ENCODE data around the gene TTF2. TPM values are rescaled to one million over a fixed set of nuclear protein-coding genes. Genes with fewer than 3 reads are reported as not detected.

Gene TTF2
- total and polyA plus RNA-seq, 2 of the 8 experiments (the other 6 are each of a cell fraction or from before 2014, with no cell fraction given) = 16.9 to 89.6 TPM

GRCh38 chr1:117123274-117123673 is 63.1 kb downstream of the TTF2 start:
- Histone ChIP-seq H3K79me1 (ENCODE audit: low read depth, low read length) (no peaks in the 10 kb centered on the region), H3K79me2 (ENCODE audit: control insufficient read depth in 1 of 2, insufficient read depth in 2 of 2, low read length in 2 of 2) (no peaks in the 10 kb centered on the region; a peak in 1 of 4 replicates), H3K9ac (replicated peaks in 1 of 4; ENCODE audit: extremely low read depth in 1 of 4, low read depth in 3 of 4, low read length in 3 of 4) (no peak overlapping the region), H3K18ac (ENCODE audit: extremely low read depth, low read length) (no peak overlapping the region), H3K23me2 (ENCODE audit: low read depth, low read length) (peaks cover 5% of the 10 kb centered on the region; the same call in 1 of the 2 replicates), H2BK20ac (ENCODE audit: low read length) (no peak overlapping the region), H3K4me2 (ENCODE audit: insufficient read depth in 1 of 2, low read depth in 2 of 2, low read length in 2 of 2) (no peak overlapping the region; a peak in 1 of 4 replicates), H3K27ac (ENCODE audit: low read depth, low read length) (no peak overlapping the region), H2BK12ac (ENCODE audit: low read depth, low read length) (no peak overlapping the region), H3K36me3 (ENCODE audit: control insufficient read depth in 2 of 4, insufficient read depth in 4 of 4, low read length in 3 of 4) (peaks cover 0 to 2% (median under 1%) of the 10 kb centered on the region in 4 experiments; a peak in 2 of 8 replicates), H4K91ac (replicated peaks; ENCODE audit: insufficient read length, low read length) (no peak overlapping the region), H3K23ac (ENCODE audit: insufficient read length) (no peak overlapping the region), H3K56ac (replicated peaks; ENCODE audit: insufficient read length, low read depth, low read length) (no peak overlapping the region), H2BK5ac (ENCODE audit: low read depth, low read length) (no peak overlapping the region), H3K4me1 (replicated peaks in 1 of 4; ENCODE audit: control insufficient read depth in 3 of 4, insufficient read depth in 4 of 4, low read length in 3 of 4) (peaks cover 2 to 15% (median 10%) of the 10 kb centered on the region in 4 experiments), H2BK120ac (replicated peaks; ENCODE audit: low read depth, low read length) (no peak overlapping the region), H3K4ac (replicated peaks; ENCODE audit: insufficient read length, low read depth, low read length) (no peak overlapping the region), H3K14ac (ENCODE audit: insufficient read length) (no peak overlapping the region), H4K8ac (ENCODE audit: extremely low read depth, insufficient read depth, low read length) (no peak overlapping the region), H3K9me3 (ENCODE audit: insufficient read depth in 2 of 2, low read depth in 1 of 2, low read length in 1 of 2) (no peaks in the 10 kb centered on the region), H3K27me3 (replicated peaks in 1 of 4; ENCODE audit: control insufficient read depth in 3 of 4, extremely low read depth in 1 of 4, insufficient read depth in 3 of 4, low read length in 3 of 4) (no peaks in the 10 kb centered on the region; a peak in 1 of 7 replicates), H2AFZ (ENCODE audit: low read length) (no peak overlapping the region), H2AK5ac (ENCODE audit: low read depth, low read length) (no peak overlapping the region), H2BK15ac (ENCODE audit: low read length) (no peak overlapping the region), H4K20me1 (replicated peaks in 1 of 2; ENCODE audit: control insufficient read depth in 1 of 2, insufficient read depth in 2 of 2, low read length in 2 of 2) (no peaks in the 10 kb centered on the region), H3K4me3 (ENCODE audit: extremely low read depth in 1 of 4, insufficient read depth in 2 of 4, low read depth in 3 of 4, low read length in 4 of 4) (no peak overlapping the region), H4K5ac (ENCODE audit: insufficient read length, low read depth, low read length) (no peak overlapping the region)
- WGBS, 2 experiments (ENCODE audit: extremely low coverage in 1 of 2, insufficient coverage in 1 of 2, insufficient read length in 1 of 2, insufficient replicate concordance in 2 of 2, low coverage in 1 of 2, low lambda C conversion rate in 2 of 2, missing lambda C conversion rate in 1 of 2) = 83% methylated on average over 2 of the region's 2 CpGs; no CpG with 5 or more reads in 1 of the 2 experiments
- FAIRE-seq (no peak), DNase-seq (ENCODE audit: low read depth in 1 of 2, low spot score in 2 of 2) (no peak)
- POLR2A ChIA-PET (ENCODE audit: partially characterized antibody) = interaction anchor here (0.9 to 2.5 kb wide), 8 partner anchors 9 to 163 kb away, joined by 3 to 19 read pairs (median 5); partner anchors contain the start of gene TTF2
- CTCF ChIA-PET (ENCODE audit: partially characterized antibody) = interaction anchor here (0.9 to 13.2 kb wide), 12 partner anchors 9 to 163 kb away, joined by 3 to 114 read pairs (median 4); partner anchors contain the start of gene TTF2
- TF ChIP-seq GTF2F1 (IDR thresholded peaks at IDR 0.05; ENCODE audit: borderline replicate concordance, low read depth, low read length) (no peak), ATF3 (IDR thresholded peaks at IDR 0.05; ENCODE audit: insufficient read depth, low read depth, low read length) (no peak), E2F6 (IDR thresholded peaks at IDR 0.05) (no peak), EP300 (IDR thresholded peaks at IDR 0.05; ENCODE audit: borderline replicate concordance in 1 of 2, low read depth in 2 of 2, low read length in 2 of 2) (no peak), GABPA (IDR thresholded peaks at IDR 0.05; ENCODE audit: borderline replicate concordance, insufficient read depth, low read length) (no peak), TBP (IDR thresholded peaks at IDR 0.05; ENCODE audit: low read depth, low read length) (no peak), ASH2L (IDR thresholded peaks at IDR 0.05; ENCODE audit: low read length) (no peak), FOSL1 (IDR thresholded peaks at IDR 0.05; ENCODE audit: insufficient read depth, low read depth, low read length) (no peak), CREB1 (IDR thresholded peaks at IDR 0.05) (no peak), ZNF274 (IDR thresholded peaks at IDR 0.05; ENCODE audit: borderline replicate concordance, extremely low read depth, low read length) (no peak), EZH2 (IDR thresholded peaks at IDR 0.05; ENCODE audit: low read depth, low read length, severe bottlenecking) (no peak), TAF7 (optimal IDR thresholded peaks at IDR 0.05; ENCODE audit: borderline replicate concordance, low read depth, low read length) (no peak), SP1 (IDR thresholded peaks at IDR 0.05; ENCODE audit: low read depth, low read length) (no peak)
